Measurements from ENCODE around the gene CXCL9.

DNA sequence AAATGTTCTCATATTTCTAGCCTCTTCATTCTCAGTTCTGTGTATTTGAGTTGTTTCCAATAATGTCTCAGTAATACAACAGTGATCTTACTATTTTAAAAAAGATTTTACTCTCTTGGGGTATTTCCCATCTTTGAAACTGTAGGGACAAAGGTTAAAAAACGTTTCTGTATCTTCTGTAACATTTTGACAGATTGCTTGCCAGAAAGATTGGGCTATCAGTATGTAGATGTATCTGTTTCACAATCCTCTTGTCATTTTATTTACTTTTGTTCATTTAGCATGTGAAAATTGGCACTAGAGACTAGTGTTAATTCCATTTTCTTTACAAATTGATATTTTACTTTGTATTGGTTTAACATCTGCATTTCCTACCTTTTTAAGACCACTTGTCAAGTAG, 6.2 kb upstream of the CXCL9 start:
- TF ChIP-seq EZH2 (IDR thresholded peaks at IDR 0.05; ENCODE audit: borderline replicate concordance), result no peak
- TF ChIP-seq CTCF (IDR thresholded peaks at IDR 0.05; ENCODE audit: poor library complexity), result no peak
